ENCODE measurements around the gene CLDN4. TPM values are rescaled to one million over a fixed set of nuclear protein-coding genes. Genes with fewer than 3 reads are reported as not detected.

Gene CLDN4
- total RNA-seq, 1 experiment from 2014 or later: 15.6 TPM

DNA sequence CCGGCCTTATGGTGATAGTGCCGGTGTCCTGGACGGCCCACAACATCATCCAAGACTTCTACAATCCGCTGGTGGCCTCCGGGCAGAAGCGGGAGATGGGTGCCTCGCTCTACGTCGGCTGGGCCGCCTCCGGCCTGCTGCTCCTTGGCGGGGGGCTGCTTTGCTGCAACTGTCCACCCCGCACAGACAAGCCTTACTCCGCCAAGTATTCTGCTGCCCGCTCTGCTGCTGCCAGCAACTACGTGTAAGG is 713 bp downstream of the CLDN4 start:
- no peak overlapping the region for H3K56ac ChIP-seq (ENCODE audit: insufficient read length, low read depth, low read length)
- peak overlapping the region; percentile 70 for H3K9ac ChIP-seq (ENCODE audit: extremely low read depth, insufficient read length, low read length)
- TF ChIP-seq CTCF (conservative IDR thresholded peaks at IDR 0.05): no peak
- no peak overlapping the region for H2BK20ac ChIP-seq (ENCODE audit: low read depth, low read length, poor library complexity, severe bottlenecking)
- peaks cover 2 to 7% (median 5%) of the 10 kb centered on the region in 3 experiments; a peak in 4 of 7 replicates for H3K36me3 Mint-ChIP-seq (ENCODE audit: insufficient read depth in 1 of 3, low read depth in 3 of 3)
- H2BK120ac ChIP-seq (ENCODE audit: low read depth, low read length, poor library complexity, severe bottlenecking): no peak overlapping the region
- no peaks in the 10 kb centered on the region for H3K79me2 ChIP-seq (ENCODE audit: insufficient read depth, low read length)
- no peaks in the 10 kb centered on the region for H3K79me1 ChIP-seq (ENCODE audit: insufficient read depth, low read depth, low read length, poor library complexity, severe bottlenecking)
- H4K91ac ChIP-seq (ENCODE audit: insufficient read length, low read depth, low read length): peak overlapping the region; percentile 61
- H3K4me2 ChIP-seq (ENCODE audit: insufficient read depth, insufficient read length, low read length): peak overlapping the region; percentile 50
- H4K8ac ChIP-seq (replicated peaks; ENCODE audit: insufficient read length, low read depth, low read length): no peak overlapping the region
- H3K4me1 ChIP-seq (ENCODE audit: insufficient read depth, low read length): peaks cover 17% of the 10 kb centered on the region
- no peak for DNase-seq
- WGBS (ENCODE audit: extremely low coverage, insufficient read length, low lambda C conversion rate): no CpG with 5 or more reads among the region's 16 CpGs
- H3K4ac ChIP-seq (ENCODE audit: low read depth, low read length): peak overlapping the region; percentile 31; the same call in 1 of the 2 replicates
- H2AFZ ChIP-seq (ENCODE audit: low read length): no peak overlapping the region
- H3K4me3 Mint-ChIP-seq: peak overlapping the region; percentile 59 to 71; a peak in 3 of 5 replicates
- H3T11ph ChIP-seq (ENCODE audit: low read length): no peak overlapping the region
- no peak overlapping the region for H2AK5ac ChIP-seq (ENCODE audit: insufficient read length, low read length)
- peaks cover 12% of the 10 kb centered on the region; the same call in 1 of the 2 replicates for H3K27me3 Mint-ChIP-seq (ENCODE audit: low read depth)
- peaks cover 9% of the 10 kb centered on the region for H3K23me2 ChIP-seq (ENCODE audit: insufficient read length, low read depth, low read length, poor library complexity, severe bottlenecking)
- no peaks in the 10 kb centered on the region for H3K27me3 ChIP-seq (ENCODE audit: insufficient read depth, low read length)
- peak overlapping the region; percentile 60 for H4K5ac ChIP-seq (ENCODE audit: insufficient read length, low read depth, low read length)
- peak overlapping the region; percentile 43 for H2BK12ac ChIP-seq (ENCODE audit: insufficient read length, low read depth, low read length)
- H3K27ac ChIP-seq (ENCODE audit: insufficient read length, low read depth, low read length): peak overlapping the region; percentile 63
- H4K20me1 ChIP-seq (ENCODE audit: control insufficient read depth, insufficient read depth, insufficient read length): no peaks in the 10 kb centered on the region
- peak overlapping the region; percentile 2 for H2BK5ac ChIP-seq (ENCODE audit: insufficient read length, low read length)
- H3K4me1 Mint-ChIP-seq: peaks cover 65 to 71% of the 10 kb centered on the region in 2 experiments
- peaks cover 0 to 4% of the 10 kb centered on the region in 2 experiments; a peak in 3 of 5 replicates for H3K9me3 Mint-ChIP-seq
- no peak overlapping the region for H3K23ac ChIP-seq (ENCODE audit: insufficient read length, low read depth, low read length)
- H3K18ac ChIP-seq (ENCODE audit: insufficient read length, low read depth, low read length): peak overlapping the region; percentile 82
- no peaks in the 10 kb centered on the region for H3K9me3 ChIP-seq (ENCODE audit: control insufficient read depth, low read depth, low read length)
- H3K14ac ChIP-seq (ENCODE audit: insufficient read depth, low read length): peak overlapping the region; percentile 40
- H2BK15ac ChIP-seq (ENCODE audit: low read depth, low read length): no peak overlapping the region
- peak overlapping the region; percentile 86 to 99 (median 96); a peak in 5 of 7 replicates for H3K27ac Mint-ChIP-seq
